Measurements from ENCODE around the gene TANGO6.
A peak's percentile ranks its signal among the peaks of the same experiment; 100 is the strongest.

Gene TANGO6

GRCh38 chr16:68884861-68885720, 41.8 kb downstream of the TANGO6 start:
- H3K27ac ChIP-seq: 0 out of 2 replicates have a peak overlapping the region, but pooled peaks have one; percentile 7
- TF ChIP-seq CTCF (IDR thresholded peaks at IDR 0.05) (no peak), ZFX (IDR thresholded peaks at IDR 0.05; ENCODE audit: borderline replicate concordance) (no peak)

- no peak overlapping the region for H3K27ac ChIP-seq
- TF ChIP-seq ZFX (IDR thresholded peaks at IDR 0.05; ENCODE audit: borderline replicate concordance) (no peak), CTCF (IDR thresholded peaks at IDR 0.05) (no peak)
Observed at GRCh38 chr16:68887107-68887506, 43.8 kb downstream of the TANGO6 start.

- TF ChIP-seq ZFX (IDR thresholded peaks at IDR 0.05; ENCODE audit: borderline replicate concordance) (no peak), CTCF (IDR thresholded peaks at IDR 0.05) (no peak)
- no peak overlapping the region for H3K27ac ChIP-seq
Observed at GRCh38 chr16:68889508-68890150, 46.3 kb downstream of the TANGO6 start.

GRCh38 chr16:68892214-68892613, 48.9 kb downstream of the TANGO6 start:
- TF ChIP-seq ZFX (IDR thresholded peaks at IDR 0.05; ENCODE audit: borderline replicate concordance): no peak
- no peak for TF ChIP-seq CTCF (IDR thresholded peaks at IDR 0.05)
- no peak overlapping the region for H3K27ac ChIP-seq

GRCh38 chr16:68892898-68893297, 49.6 kb downstream of the TANGO6 start:
- no peak overlapping the region for H3K27ac ChIP-seq
- TF ChIP-seq ZFX (IDR thresholded peaks at IDR 0.05; ENCODE audit: borderline replicate concordance) (no peak), CTCF (IDR thresholded peaks at IDR 0.05) (no peak)

- H3K27ac ChIP-seq: no peak overlapping the region
- TF ChIP-seq CTCF (IDR thresholded peaks at IDR 0.05): no peak
- TF ChIP-seq ZFX (IDR thresholded peaks at IDR 0.05; ENCODE audit: borderline replicate concordance): no peak
Observed at GRCh38 chr16:68893710-68894705, 50.7 kb downstream of the TANGO6 start.
